ENCODE measurements around the gene ZNF827.

GRCh38 chr4:145909773-145910172 lies 28.9 kb downstream of the ZNF827 start:
- TF ChIP-seq CTCF (IDR thresholded peaks at IDR 0.05), result no peak
- no peak for TF ChIP-seq TCF7L2 (IDR thresholded peaks at IDR 0.05; ENCODE audit: low read depth, low read length)
- no peak for TF ChIP-seq POLR2AphosphoS5 (IDR thresholded peaks at IDR 0.05; ENCODE audit: low read depth, low read length)
- no peak for TF ChIP-seq SIN3A (IDR thresholded peaks at IDR 0.05; ENCODE audit: borderline replicate concordance, insufficient read depth, low read depth, low read length)
- TF ChIP-seq REST (IDR thresholded peaks at IDR 0.05; ENCODE audit: insufficient read depth in 1 of 2, low read depth in 2 of 2, low read length in 1 of 2), result no peak
